HepG2 (cell line): Measurements from ENCODE around the gene EVL. TPM values are rescaled to one million over a fixed set of nuclear protein-coding genes. Genes with fewer than 3 reads are reported as not detected.
A peak's percentile ranks its signal among the peaks of the same experiment; 100 is the strongest.

ENCODE experiments used
- ATAC-seq: fragments of 200-7000 bp; cut with Tn5 transposase; 3 replicates; pipeline ENCODE4 v1.9.1; 2020; ENCODE audit warnings: mild to moderate bottlenecking, moderate library complexity
- BruUV-seq: library from RNA; stranded (reverse); fragments of 400-500 nt; replicated peaks from 2 replicates; lab custom pipeline; 2021; lab: Mats Ljungman, UMichigan
- CTCF ChIA-PET: fragments of 300-600 bp; formaldehyde crosslinking; extraction: SDS; loops from one replicate; lab custom pipeline; 2021; ENCODE audit warnings: low total read pairs, inconsistent platforms, low intra/inter-chr PET ratio; lab: Yijun Ruan, JAX
- POLR2A ChIA-PET: fragments of 350-600 bp; sonication (Branson Sonifier 250); formaldehyde crosslinking; loops from one replicate; lab custom pipeline; 2020; ENCODE audit warnings: antibody characterized with exemption, inconsistent platforms; lab: Yijun Ruan, JAX
- DNase-seq: peaks from one replicate; pipeline ENCODE4 v3.0.0-alpha.2; 2015; ENCODE audit warnings: low spot score
- FAIRE-seq: peaks from 3 replicates; lab custom pipeline; 2011; peaks lifted over from hg19 to GRCh38; lab: Jason Lieb, UNC
- H2AFZ ChIP-seq: one replicate; pipeline ENCODE4 v1.6.1; 2011; ENCODE audit warnings: low read length, inconsistent platforms
- H3K27ac ChIP-seq: fragments of 300-600 bp; 3 replicates; pipeline ENCODE4 v1.8.0; 2011; ENCODE audit warnings: mixed run types, mild to moderate bottlenecking, mixed read lengths, low read length, inconsistent platforms; ENCODE audit not compliant: insufficient read depth; ENCODE audit errors: extremely low read length
- H3K27me3 ChIP-seq, 2 experiments: fragments of 200-600 bp in 1 of 2; 2 replicates in 1 of 2; 3 replicates in 1 of 2; pipeline versions ENCODE4 v1.6.0 to v1.8.0; 2011; ENCODE audit warnings: low read length in 2 of 2, mild to moderate bottlenecking in 2 of 2, moderate library complexity in 2 of 2, inconsistent platforms in 1 of 2; ENCODE audit not compliant: insufficient read depth in 2 of 2, control insufficient read depth in 1 of 2
- H3K36me3 ChIP-seq, 2 experiments: fragments of 200-600 bp in 1 of 2; replicated peaks in 1 of 2; 2 replicates in 1 of 2; 3 replicates in 1 of 2; pipeline versions ENCODE4 v1.5.1 to v1.8.0; 2011; ENCODE audit warnings: low read length in 2 of 2, inconsistent platforms in 1 of 2; ENCODE audit not compliant: insufficient read depth in 2 of 2, control insufficient read depth in 1 of 2
- H3K4me1 ChIP-seq: 2 replicates; pipeline ENCODE4 v1.5.1; 2012; ENCODE audit warnings: low read length, inconsistent platforms; ENCODE audit not compliant: insufficient read depth
- H3K4me2 ChIP-seq: 2 replicates; pipeline ENCODE4 v1.6.0; 2011; ENCODE audit warnings: low read depth, low read length, inconsistent platforms
- H3K4me3 ChIP-seq, 3 experiments: fragments of 200-600 bp in 1 of 3; sonication (generic), shearing (Covaris generic) in 1 of 3; replicated peaks in 1 of 3; 2 replicates each; pipeline ENCODE4 v1.5.1; 2011 to 2016; ENCODE audit warnings: low read length in 3 of 3, inconsistent platforms in 2 of 3, low read depth in 2 of 3, mild to moderate bottlenecking in 2 of 3, control low read depth in 1 of 3, mixed read lengths in 1 of 3; ENCODE audit not compliant: insufficient read depth in 1 of 3
- H3K79me2 ChIP-seq: one replicate; pipeline ENCODE4 v1.6.1; 2011; ENCODE audit warnings: low read length, inconsistent platforms; ENCODE audit not compliant: insufficient read depth
- H3K9ac ChIP-seq: 2 replicates; pipeline ENCODE4 v1.6.0; 2011; ENCODE audit warnings: mild to moderate bottlenecking, low read depth, low read length, inconsistent platforms; ENCODE audit not compliant: insufficient read depth
- H3K9me3 ChIP-seq: 2 replicates; pipeline ENCODE4 v1.5.1; 2012; ENCODE audit warnings: mild to moderate bottlenecking, low read length
- H4K20me1 ChIP-seq: 2 replicates; pipeline ENCODE4 v1.6.0; 2011; ENCODE audit warnings: inconsistent platforms, mild to moderate bottlenecking, low read length, moderate library complexity; ENCODE audit not compliant: insufficient read depth
- CERS6 ChIP-seq: sonication (generic); formaldehyde crosslinking; IDR thresholded peaks from 2 replicates; pipeline ENCODE4 v1.5.0; 2020; ENCODE audit warnings: missing genetic modification reagents
- EZH2 ChIP-seq: conservative IDR thresholded peaks from 2 replicates; pipeline ENCODE4 v1.6.1; 2012; ENCODE audit warnings: mild to moderate bottlenecking, low read depth, low read length, moderate library complexity
- FUBP1 ChIP-seq: sonication (generic); formaldehyde crosslinking; IDR thresholded peaks from 2 replicates; pipeline ENCODE4 v1.5.1; 2020; ENCODE audit warnings: missing genetic modification reagents, mild to moderate bottlenecking, borderline replicate concordance
- MAFF ChIP-seq: IDR thresholded peaks from 2 replicates; pipeline ENCODE4 v1.6.1; 2011; ENCODE audit warnings: low read depth, low read length, improper control_type of control experiment
- SYNCRIP ChIP-seq: fragments of 200-400 bp; formaldehyde crosslinking; IDR thresholded peaks from 2 replicates; pipeline ENCODE4 v1.6.1; 2018; ENCODE audit warnings: mild to moderate bottlenecking, low read depth, low read length; ENCODE audit not compliant: insufficient read depth
- YY1 ChIP-seq: IDR thresholded peaks from 2 replicates; pipeline ENCODE4 v1.6.1; 2011; ENCODE audit warnings: low read length, low read depth, moderate library complexity, mild to moderate bottlenecking; ENCODE audit not compliant: insufficient read depth, insufficient replicate concordance
- ZNF609 ChIP-seq: sonication (generic); formaldehyde crosslinking; IDR thresholded peaks from 2 replicates; pipeline ENCODE4 v1.4.0; 2020; ENCODE audit warnings: mild to moderate bottlenecking, missing genetic modification reagents, borderline replicate concordance
- ZNF883 ChIP-seq: sonication (generic); formaldehyde crosslinking; IDR thresholded peaks from 2 replicates; pipeline ENCODE4 v1.5.1; 2020; ENCODE audit warnings: mild to moderate bottlenecking, missing genetic modification reagents; ENCODE audit errors: not compliant biosample characterization
- WGBS: methylation state at CpG from one replicate; pipeline ENCODE4 v1.1.6; 2017; ENCODE audit warnings: low lambda C conversion rate; 5-methylcytosine and 5-hydroxymethylcytosine counted together
- in situ Hi-C: cut with HindIII; loops from 2 replicates; pipeline ENCODE4 v1.10.0; 2017; ENCODE audit warnings: low pct_unique_long_range_greater_than_20kb; ENCODE audit not compliant: extremely low pct_ligation_motif_present
- intact Hi-C: fragments of 100-400 bp; cut with micrococcal nuclease; formaldehyde crosslinking; loops from one replicate; pipeline ENCODE4 v1.10.0; 2022; ENCODE audit not compliant: unreplicated experiment
- polyA plus RNA-seq, 8 experiments: library from polyadenylated mRNA; depleted of rRNA in 3 of 8; stranded (reverse) in 7 of 8; unstranded in 1 of 8; fragments of >200 nt; fragmentation: Illumina TruSeq in 4 of 8; extraction: Trizol in 4 of 8; gene quantifications; 2 replicates each; pipeline versions ENCODE4 v1.2.1 to v1.2.3, GENCODE V29; 2011 to 2016; ENCODE audit warnings: low read depth in 4 of 8, missing spikeins in 1 of 8, mixed read lengths in 1 of 8; ENCODE audit not compliant: insufficient read depth in 1 of 8
- total RNA-seq, 5 experiments: library from RNA; depleted of rRNA; stranded (reverse); fragments of >200 nt; fragmentation: Illumina TruSeq; extraction: Trizol; gene quantifications; 2 replicates each; pipeline ENCODE4 v1.2.3, GENCODE V29; 2016; ENCODE audit warnings: low read depth in 1 of 5
- TF ChIP-seq, protein P1 (sequence below): sonication (generic); formaldehyde crosslinking; IDR thresholded peaks from 2 replicates; pipeline ENCODE4 v1.9.0; 2021; ENCODE audit warnings: missing genetic modification reagents, borderline replicate concordance

Gene EVL
- total and polyA plus RNA-seq, 2 of the 13 experiments (the other 11 are each of a cell fraction or from before 2014, with no cell fraction given) = 15.1 to 31.2 TPM

GRCh38 chr14:100042286-100042685 is 22.9 kb upstream of the EVL start (continued):
- TF ChIP-seq FUBP1 (CRISPR knock-in tag) (no peak), SYNCRIP (no peak)
- TF ChIP-seq, protein P1, sequence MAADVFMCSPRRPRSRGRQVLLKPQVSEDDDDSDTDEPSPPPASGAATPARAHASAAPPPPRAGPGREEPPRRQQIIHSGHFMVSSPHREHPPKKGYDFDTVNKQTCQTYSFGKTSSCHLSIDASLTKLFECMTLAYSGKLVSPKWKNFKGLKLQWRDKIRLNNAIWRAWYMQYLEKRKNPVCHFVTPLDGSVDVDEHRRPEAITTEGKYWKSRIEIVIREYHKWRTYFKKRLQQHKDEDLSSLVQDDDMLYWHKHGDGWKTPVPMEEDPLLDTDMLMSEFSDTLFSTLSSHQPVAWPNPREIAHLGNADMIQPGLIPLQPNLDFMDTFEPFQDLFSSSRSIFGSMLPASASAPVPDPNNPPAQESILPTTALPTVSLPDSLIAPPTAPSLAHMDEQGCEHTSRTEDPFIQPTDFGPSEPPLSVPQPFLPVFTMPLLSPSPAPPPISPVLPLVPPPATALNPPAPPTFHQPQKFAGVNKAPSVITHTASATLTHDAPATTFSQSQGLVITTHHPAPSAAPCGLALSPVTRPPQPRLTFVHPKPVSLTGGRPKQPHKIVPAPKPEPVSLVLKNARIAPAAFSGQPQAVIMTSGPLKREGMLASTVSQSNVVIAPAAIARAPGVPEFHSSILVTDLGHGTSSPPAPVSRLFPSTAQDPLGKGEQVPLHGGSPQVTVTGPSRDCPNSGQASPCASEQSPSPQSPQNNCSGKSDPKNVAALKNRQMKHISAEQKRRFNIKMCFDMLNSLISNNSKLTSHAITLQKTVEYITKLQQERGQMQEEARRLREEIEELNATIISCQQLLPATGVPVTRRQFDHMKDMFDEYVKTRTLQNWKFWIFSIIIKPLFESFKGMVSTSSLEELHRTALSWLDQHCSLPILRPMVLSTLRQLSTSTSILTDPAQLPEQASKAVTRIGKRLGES (CRISPR knock-in tag) = no peak

DNA sequence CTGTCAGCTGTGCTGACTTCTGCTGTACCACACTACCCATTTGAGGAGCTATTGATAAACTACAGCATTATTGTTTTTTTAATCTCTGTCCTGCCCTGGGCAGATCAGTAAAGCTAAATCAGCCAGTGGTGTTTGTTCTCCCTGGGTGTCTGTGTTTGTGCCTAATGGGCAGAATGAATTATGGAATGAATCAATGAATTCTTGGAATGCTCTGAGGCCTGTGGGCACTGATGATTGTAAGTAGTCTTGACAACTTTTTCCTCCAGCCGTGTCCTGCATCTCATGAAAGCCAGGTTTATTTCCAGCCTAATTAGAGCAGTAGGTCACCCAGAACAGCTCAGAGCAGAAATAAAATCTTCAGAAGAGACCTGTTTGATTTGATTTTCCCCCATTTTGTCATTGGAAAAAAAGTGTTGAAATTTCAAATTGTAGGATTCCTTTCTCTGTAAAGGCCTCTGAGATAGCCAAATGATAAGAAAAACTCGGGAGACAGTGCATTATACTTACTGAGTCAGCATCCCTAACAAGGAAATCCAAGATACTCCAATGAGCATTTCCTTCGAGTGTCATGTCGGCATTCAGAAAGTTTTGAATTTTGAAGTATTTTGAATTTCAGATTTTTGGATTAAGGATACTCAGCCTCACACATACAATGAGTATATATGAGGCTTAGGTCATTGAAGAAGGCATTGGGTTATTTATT is 19.4 kb upstream of the EVL start:
- H2AFZ ChIP-seq = no peak overlapping the region
- no peaks in the 10 kb centered on the region for H4K20me1 ChIP-seq
- 92% methylated on average over 4 of the region's 4 CpGs for WGBS
- H3K79me2 ChIP-seq = no peaks in the 10 kb centered on the region
- intact Hi-C loops (no loop called here), in situ Hi-C loops (no loop called here)
- DNase-seq (no peak), ATAC-seq (no peak), FAIRE-seq (no peak)
- TF ChIP-seq EZH2 (no peak), YY1 (no peak), ZNF609 (CRISPR knock-in tag) (no peak), MAFF (0 out of 2 replicates have a peak, but pooled peaks have one; percentile 9), ZNF883 (CRISPR knock-in tag) (no peak), CERS6 (CRISPR knock-in tag) (no peak)
- H3K4me3 ChIP-seq = no peak overlapping the region
- ChIA-PET CTCF (no interaction called here), POLR2A (no interaction called here)
- H3K27me3 ChIP-seq = no peaks in the 10 kb centered on the region
- BruUV-seq = no TSS peak
- no peak overlapping the region for H3K27ac ChIP-seq
- H3K4me1 ChIP-seq = peaks cover 47% of the 10 kb centered on the region
- H3K9ac ChIP-seq = no peak overlapping the region
- no peaks in the 10 kb centered on the region for H3K36me3 ChIP-seq
- H3K4me2 ChIP-seq = no peak overlapping the region
- H3K9me3 ChIP-seq = no peaks in the 10 kb centered on the region
